GM19193 (cell line): ENCODE results near the gene TMEM184A.

Experiments
- POLR2A ChIP-seq: IDR thresholded peaks from 4 replicates; pipeline ENCODE4 v1.6.1; 2011; ENCODE audit not compliant: insufficient read depth, insufficient read length; ENCODE audit errors: extremely low read depth

The TMEM184A gene

GRCh38 chr7:1542841-1543747 lies 12.9 kb downstream of the TMEM184A start:
- TF ChIP-seq POLR2A, result no peak

DNA sequence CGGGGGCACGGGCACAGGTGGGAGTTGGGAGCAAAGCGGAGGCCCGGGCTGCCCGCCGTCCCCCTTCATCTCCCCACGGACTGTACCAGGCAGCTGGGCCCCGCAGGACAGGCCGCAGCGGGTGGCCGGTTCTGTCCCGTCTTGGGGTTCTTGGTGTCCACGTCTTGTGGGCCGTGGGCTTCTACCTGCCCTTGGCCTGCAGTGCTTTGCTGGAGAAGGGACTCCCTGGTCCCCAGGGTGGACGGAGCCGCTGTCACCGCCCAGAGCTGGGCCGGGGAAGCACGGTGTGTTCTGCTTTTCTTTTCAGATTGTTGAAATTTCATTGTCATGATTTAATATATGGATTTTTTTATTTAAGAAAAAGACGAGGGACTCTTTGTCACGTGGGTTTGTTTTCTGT lies 13.7 kb downstream of the TMEM184A start:
- TF ChIP-seq POLR2A, result no peak

GRCh38 chr7:1541431-1542162 lies 14.4 kb downstream of the TMEM184A start:
- no peak for TF ChIP-seq POLR2A

DNA sequence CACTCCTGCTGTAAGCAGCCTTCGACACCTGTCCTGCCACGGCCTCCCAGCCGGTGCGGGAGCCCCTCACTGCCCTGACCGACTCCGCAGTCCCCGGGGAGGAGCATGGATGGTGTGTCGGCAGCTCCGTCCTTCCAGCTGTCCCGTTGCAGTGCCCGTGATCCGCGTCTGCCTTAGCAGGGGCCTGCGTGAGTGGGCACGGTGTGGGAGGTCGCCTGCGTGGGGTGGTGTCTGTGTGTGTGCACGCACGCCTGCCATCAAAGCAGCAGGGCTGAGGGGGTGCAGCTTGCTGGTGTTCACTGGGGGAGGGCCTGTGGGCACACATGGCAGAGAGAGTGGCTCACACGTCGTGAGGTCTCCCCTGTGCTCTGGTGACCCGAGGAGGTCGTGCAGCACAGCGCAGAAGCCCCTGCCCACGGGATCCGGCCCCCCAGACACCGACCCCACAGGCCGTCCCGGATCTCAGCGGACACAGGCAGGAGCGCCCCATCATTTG lies 15.2 kb downstream of the TMEM184A start:
- no peak for TF ChIP-seq POLR2A

DNA sequence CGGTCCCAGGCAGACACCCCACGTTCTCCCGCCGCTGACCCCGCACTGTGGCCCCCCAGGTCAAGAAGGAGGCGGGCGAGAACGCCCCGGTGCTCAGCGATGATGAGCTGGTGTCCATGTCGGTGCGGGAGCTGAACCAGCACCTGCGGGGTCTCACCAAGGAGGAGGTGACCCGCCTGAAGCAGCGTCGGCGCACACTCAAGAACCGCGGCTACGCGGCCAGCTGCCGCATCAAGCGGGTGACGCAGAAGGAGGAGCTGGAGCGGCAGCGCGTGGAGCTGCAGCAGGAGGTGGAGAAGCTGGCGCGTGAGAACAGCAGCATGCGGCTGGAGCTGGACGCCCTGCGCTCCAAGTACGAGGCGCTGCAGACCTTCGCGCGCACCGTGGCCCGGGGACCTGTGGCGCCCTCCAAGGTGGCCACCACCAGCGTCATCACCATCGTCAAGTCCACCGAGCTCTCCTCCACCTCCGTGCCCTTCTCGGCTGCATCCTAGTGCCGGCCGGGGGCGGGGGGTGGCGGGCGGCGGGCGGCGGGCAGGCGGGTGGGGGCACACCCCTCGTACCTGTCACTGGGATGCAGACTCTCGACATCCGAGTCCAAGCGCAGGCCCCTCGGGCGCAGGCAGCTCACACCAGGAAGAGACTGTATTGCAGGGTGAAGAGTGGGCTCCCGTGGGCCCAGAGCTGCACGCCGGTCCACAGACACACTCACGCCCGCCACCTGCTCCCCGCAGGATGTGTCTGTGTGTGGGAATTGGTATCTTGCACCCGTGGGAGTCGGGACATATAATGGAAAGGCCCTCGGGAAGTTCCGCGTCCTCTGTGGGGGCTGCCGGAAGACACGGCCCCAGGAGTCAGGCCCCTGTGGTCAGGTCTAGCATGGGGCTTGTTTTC lies 15.9 kb downstream of the TMEM184A start:
- TF ChIP-seq POLR2A, result no peak

DNA sequence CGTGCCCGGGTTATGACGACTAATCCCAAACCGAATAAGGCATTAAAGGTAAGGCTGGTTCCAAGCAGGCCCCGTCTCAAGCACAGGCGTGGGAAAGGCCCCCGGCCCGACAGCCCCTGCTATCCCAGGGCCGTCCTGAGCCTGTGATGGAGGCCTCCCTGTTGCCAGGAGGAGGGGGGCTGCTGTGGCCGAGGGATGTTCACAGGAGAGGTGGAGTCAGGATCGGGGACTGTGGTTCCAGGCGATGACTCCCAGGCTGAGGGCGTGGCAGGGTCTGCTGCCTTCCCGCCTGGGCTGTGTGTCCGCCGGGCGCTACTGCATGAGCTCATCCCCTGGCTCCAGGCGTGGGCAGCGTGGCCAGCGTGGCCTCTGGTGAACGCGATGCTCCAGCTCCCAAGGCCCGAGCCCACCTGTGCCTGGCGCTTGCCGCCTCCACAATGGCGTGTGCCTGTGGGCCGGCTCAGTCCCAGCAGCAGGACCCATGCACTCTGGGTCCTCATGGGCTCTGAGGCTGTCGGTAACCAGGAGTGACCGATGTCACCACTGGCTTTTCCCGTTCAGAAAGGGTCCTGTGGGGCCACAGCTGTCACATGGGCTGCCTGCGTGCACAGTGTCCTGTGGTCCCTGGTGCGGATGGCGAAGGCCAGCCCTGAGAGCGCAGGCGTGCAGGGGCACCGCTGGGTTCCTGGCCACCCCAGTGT lies 16.7 kb downstream of the TMEM184A start:
- TF ChIP-seq POLR2A, result no peak

DNA sequence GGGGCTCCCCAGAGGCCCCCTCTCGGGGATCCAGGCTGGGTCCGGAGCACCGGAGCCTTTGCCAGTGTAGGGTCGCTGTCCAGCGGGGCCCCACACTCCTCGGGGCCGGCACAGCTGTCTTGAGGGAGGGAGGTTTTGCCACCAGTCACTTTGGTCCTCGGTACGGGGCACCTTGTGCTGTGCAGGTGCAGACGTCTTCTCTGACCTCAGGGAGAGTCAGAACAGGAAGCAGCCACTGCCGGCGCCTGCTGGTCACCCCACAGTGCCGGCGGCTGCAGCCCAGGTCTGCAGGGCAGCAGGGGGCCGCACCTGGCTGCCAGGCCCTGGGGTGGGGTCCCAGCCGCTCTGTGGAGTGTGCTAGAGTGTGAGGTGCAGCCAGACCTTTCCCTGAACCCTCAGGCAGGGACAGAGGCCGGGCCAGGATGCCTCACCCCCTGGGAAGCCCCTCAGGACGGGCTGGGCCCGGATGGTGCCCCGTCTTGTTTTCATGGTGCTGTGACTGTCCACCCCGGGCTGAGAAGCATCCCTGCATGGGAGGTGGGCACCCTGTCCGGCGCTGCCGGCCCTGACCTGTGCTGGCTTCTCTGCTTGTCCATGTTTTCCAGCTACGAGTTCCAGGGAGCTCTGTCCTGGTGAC lies 17.3 kb downstream of the TMEM184A start:
- no peak for TF ChIP-seq POLR2A

DNA sequence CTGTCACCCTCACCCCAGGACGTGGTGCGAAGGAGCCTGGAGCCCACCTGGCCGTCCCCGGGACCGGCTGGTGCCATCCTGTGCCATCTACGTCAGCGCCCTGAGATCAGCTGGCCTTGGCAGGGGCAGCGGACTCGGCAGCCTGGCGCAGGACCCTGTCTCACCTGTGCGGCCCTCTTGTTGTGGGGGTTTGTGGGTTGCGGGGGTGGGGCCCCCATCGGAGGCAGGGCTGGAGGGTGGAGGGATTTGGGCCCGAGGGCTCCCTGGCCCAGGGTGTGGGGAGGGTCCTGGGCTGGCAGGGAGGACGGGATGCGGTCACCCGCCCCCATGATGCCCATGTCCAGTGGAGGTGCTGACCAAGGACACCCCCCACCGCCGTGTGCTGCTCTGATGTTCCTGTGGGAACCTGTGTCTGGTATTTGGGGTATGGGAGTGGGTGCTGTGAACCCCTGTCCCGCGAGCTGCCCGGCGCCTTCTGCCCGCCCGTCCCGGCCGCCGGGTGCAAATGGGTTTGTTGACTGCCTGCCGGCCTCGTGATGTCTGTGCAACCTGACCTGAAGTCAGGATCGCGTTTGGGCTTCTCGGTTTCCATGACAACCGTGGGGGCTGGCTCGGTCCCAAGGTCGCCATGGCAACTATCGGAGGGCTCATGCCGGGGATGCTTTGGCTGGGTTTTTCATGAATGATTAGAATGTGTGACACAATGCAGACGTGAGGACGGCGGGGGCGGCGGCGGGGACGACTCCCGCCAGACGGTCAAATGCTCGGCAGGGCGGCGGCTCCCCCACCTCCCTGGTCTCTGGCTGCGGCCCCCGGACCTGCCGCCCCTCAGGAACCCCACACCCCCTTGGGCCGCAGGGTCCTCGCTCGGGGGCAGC lies 18.2 kb downstream of the TMEM184A start:
- TF ChIP-seq POLR2A, result no peak

DNA sequence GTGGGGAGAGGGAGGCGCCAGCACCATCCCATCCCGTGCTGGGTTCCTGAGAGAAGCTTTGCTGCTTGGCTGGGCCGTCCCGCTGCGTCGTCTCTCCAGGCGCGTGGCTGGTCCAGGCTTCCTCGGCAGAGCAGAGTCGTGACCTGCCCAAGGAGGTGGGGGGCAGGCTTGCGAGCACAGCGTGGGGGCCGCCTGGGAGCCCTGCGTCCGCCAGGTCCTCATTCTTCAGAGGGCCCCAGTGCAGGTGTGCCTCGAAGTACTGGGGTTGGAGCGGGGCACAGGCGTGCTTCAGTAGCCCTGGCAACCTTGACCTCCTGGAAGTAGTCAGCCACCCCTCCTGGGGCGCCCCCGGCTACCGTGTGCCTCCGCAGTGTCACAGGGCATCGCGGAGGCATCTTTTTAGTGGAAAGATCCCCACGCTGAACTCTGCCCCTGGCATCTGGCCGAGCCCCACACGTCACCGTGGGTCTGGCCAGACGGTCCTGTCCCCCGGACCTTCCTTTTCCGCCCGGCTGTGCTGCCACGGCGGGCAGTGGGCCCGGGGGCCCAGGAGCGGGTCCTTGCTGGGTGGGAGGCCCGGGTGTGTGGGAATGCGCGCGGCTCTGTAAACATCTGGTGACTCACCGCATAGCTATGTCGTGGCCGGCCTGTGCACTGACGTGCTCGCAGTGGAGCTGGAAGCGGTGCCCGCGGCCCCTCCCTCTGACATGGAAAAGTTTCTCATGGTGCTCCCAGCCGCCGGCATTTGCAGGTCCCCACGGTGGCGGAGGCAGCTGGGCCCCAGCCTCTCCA lies 19.1 kb downstream of the TMEM184A start:
- TF ChIP-seq POLR2A, result no peak

- TF ChIP-seq POLR2A, result no peak
These were observed 19.6 kb downstream of the TMEM184A start for GRCh38 chr7:1536455-1536742.

- TF ChIP-seq POLR2A, result no peak
These were observed 20.1 kb downstream of the TMEM184A start for GRCh38 chr7:1535701-1536454.

DNA sequence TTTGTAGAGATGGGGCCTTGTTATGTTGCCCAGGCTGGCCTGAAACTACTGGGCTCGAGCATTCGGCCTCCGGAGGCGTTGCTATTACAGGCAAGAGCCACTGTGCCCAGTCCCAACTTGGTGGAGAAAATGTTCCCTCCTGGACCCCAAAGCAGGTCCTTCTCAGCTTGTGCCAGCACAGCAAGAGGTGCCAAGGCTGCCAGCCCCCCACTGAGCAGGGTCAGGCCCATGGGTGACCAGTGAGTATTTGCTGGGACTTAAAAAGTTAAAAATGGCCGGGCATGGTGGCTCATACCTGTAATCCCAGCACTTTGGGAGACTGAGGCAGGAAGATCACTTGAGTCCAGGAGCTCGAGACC lies 20.9 kb downstream of the TMEM184A start:
- TF ChIP-seq POLR2A, result no peak
